GM18517 (cell line): ENCODE measurements around the gene TOR4A.

Experiments
- ATAC-seq: cut with Tn5 transposase; IDR thresholded peaks from one replicate; pipeline ENCODE4 v1.9.1; 2021; ENCODE audit warnings: mild to moderate bottlenecking, moderate library complexity; ENCODE audit not compliant: unreplicated experiment

The TOR4A gene

DNA sequence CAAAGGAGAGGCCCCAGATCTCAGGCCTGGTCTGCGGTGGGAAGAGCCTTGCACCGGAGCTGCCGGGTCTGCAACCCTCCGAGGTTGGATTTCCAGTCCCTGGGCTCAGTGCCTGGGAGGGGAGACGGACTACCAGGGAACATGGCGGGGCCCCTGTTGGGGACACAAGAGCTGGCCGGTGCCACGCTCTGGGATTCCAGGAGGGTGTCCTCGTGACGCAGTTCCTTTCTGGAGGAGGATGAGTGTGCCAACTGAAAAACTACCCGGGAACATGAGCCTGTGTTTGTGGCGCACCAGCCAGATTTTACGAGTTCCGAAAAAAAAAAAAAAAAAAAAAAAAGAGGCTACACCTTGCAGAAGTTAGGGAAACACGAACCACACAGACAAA is 15.6 kb downstream of the TOR4A start:
- no peak for ATAC-seq

DNA sequence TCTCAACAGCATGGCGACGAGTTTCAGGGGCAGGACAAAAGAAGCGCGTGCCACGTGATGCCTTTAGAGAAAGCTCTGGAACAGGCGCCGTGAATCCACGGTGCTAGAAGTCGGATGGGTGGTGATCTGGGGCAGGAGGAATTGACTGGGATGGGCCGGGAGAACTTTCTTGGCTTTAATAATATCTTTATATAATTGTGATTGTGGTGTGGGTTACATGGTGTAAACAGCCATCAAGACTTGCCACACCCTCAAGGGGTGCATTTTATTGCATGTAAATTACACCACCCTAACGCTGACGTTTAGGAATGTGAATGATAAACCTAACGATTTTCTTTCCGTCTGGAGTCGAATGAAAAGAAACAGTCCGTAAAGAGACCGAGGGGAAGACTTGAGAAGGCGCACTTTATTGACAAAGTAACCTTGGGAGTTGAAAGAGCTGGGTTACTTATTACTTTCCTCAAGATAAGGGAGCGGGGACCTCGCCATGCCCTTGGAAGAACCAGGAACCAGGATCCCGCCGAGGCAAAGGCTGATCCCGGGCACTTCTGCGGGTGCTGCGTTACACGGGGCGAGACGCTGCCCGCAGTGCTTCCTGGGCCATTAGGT is 16.1 kb downstream of the TOR4A start:
- ATAC-seq = no peak

DNA sequence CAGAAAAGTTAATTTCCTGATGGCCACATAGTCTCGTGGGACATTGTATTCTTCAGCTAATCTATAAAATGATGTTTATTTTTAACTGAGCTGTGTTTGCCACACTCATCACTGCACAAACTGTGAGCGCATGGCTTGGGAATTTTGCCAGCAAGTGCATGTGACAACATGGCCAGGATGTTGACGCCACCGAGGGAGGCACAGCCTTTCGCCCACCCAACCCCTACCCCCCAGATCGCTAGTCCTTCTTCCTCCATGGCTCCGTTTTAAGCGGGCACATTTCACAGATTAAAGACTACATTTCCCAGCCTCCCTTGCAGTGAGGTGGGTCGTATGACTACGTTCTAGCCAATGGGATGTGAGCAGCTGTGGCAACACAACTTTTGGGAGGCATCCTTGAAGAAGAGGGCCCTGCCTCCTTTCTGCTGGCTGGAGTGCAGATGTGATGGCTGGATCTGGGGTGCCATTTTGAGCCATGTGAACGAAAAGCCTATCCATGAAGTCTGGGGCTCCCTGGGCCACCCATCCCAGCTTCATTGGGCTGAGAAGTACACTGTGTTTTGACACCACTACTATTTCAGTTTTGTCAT is 16.7 kb downstream of the TOR4A start:
- no peak for ATAC-seq

GRCh38 chr9:137294681-137295237 is 17.2 kb downstream of the TOR4A start:
- ATAC-seq = no peak

DNA sequence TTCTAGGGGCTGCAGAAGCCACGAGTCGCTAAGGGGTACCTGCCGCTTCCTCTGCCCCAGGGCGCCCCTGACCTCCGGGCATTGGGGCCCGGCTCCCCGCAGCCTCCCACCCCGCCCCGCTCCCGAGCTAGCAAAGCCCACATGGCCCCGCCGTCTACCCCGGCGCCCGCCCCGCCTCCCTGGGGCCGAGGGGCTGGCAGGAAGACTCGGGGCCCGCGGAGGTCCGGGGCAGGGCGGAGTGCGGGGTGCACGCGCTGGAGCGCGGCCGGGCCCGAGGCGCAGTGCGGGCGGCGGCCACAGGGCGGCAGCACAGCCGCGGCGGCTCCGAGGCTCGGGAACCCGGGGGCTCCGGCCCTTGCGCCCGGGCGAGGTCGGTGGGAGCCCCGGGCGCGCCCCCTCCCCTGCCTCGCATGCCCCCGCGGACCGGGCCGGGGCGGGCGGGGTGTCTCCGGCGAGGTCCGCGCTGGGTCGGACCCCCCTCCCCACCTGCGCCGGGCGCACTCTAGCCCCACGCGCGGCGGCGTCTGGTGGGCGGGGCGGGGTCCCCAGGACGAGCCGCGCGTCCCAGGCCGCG is 17.8 kb downstream of the TOR4A start:
- ATAC-seq = no peak

DNA sequence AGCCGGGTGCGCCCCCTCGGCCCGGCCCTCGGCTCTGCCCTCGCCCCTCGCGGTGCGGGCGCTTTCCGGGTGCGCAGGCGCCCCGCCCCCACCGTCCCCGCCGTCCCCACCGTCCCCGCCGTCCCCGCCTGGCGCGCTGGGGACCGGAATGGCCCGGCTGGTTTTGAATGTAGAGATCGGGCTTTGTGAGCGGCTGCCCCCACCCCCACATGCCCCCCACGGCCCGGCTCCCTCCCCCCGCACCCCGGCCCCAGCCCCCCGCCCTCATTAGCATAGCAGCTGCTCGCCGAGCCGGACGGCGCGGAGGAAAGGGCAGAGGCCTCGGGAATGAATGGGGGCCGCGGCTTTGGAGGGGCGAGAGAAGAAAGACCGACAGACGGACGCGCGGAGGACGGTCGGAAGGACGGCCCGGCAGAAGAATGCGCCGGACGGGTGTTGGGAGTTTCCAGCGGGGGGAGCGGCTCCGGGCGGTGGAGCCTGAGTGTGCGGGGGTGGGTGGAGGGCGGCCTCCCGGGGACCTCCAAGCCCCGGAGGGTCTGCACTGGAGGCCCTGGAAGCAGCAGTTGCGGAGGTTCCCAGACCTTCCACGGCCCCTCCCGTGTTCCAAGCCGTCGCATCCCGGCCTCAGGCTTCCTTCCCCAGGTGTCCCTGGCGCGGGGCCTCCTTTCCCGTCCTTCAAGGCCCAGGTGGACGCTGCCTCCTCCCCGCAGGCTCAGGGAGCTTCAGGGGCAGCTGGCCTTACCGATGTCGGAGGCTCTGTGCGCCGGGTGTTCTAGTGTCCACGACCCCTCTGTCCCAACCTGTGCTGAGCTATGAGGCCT is 18.5 kb downstream of the TOR4A start:
- no peak for ATAC-seq

DNA sequence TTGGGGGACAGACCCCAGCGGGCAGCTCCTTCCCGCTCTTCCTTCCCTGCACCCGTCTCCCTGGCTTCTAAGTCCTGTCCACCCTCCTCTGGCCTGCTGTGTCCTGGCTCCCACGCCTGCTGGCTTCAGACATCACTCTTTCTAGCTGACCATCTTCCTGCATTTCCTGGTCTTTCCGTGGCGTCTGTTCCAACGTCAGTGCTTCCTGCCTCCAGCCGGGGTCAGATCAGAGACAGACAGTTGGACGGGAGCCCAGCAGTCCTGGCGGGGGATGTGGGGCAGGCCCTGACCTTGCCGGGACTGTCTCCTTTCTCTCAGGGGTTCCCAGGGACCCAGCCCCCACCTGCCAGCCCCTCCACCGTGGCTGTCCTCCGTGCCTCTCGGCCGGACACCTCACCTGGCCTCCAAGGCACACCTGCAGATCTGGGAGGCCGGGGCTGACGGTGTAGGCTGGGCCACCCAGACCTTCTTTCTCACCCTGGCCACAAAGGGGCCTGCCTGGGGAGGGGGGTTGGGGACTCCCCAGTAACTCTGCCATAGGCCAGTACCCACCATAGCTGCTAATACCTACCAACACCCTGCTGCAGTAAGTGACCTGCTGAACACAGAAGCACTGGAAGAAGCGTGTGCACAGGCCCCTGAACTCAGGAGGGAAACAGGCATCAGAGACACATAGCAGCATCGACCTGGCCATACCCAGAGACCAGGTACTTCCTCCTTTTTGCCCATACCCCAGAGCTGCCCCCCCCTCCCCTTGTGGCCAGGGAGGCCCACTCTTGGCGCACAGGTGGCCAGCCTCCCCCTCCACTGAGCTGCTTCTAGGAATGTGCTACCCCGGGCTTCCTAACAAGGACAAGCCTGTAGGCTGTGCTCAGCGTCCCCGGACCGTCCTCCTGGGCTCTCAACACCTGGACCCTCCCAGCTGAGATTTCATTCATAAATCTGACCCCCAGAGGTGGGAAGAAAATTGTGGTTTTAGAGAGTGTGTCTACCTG is 19.4 kb downstream of the TOR4A start:
- no peak for ATAC-seq

- ATAC-seq = no peak
Observed at GRCh38 chr9:137297966-137298365, 20.4 kb downstream of the TOR4A start.

GRCh38 chr9:137298401-137299202 is 21.1 kb downstream of the TOR4A start:
- no peak for ATAC-seq

DNA sequence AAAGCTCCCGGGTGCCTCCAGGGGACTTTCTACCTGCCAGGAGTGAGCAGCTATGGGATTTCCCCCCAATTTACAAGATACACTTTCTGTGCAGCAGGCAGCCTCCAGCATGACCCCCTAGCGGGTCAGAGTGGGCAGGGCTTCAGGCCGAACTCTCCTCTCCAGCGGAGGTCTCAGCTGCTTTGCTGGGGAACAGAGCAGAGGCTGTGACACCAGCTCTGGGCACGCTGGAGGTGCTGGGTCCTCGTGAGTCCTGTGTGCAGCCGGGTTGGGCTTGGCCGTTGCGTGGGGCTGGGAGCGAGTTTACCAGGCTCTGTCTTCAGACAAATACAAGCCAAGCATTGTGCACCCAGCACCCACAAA is 21.7 kb downstream of the TOR4A start:
- ATAC-seq = no peak

DNA sequence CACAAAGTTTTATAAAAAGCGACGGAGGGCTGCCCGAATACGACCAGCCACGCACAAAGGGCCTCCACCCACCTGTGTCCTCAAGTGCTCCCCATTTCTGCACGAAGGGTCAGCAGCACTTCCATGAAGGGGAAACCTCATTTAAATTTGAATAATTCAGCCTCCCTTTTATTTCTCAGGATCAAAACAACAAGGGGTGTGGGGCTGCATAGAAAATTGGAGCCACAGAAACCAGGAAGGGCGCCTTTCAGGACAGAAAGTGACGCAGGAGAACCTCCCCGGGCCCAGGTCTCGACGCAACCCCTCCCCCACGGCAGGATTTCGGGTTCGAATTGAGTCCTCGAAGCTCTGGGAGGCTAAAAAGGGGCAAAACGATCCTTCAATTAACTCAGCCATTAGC is 22.4 kb downstream of the TOR4A start:
- no peak for ATAC-seq

DNA sequence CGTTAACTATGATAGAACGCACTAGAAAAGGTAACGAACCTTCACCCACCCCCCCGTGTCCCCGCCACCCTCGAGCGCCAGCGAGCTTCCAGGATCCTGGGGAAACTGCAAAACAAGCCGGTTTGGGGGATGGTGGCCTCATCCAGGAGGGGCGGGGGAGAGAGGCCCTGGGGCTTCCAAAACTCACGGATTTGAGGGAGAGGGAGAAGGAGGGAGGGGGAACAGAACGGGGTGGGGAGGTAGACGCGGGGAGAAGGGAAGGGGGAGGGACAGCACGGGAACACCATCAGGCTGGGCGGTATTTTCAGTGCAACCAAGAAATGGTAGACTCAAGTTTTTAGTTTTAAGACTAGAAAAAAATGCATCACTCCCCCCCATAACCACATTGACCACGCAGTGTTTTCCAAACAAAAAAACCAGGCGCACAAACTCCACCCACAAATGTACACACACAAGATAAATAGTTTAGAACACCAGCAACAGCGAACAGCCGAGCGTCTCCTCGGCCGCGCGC is 23.1 kb downstream of the TOR4A start:
- ATAC-seq = no peak

GRCh38 chr9:137301081-137301947 is 23.8 kb downstream of the TOR4A start:
- ATAC-seq = no peak

- peak; percentile 62 for ATAC-seq
Observed at GRCh38 chr9:137302118-137302448, 24.6 kb downstream of the TOR4A start, which contains the start of gene NRARP. NRARP (minus strand) TSS chr9:137302271; CDS start chr9:137301928, 343 bp downstream.

GRCh38 chr9:137302449-137303150 is 25.1 kb downstream of the TOR4A start:
- peak; percentile 45 for ATAC-seq

DNA sequence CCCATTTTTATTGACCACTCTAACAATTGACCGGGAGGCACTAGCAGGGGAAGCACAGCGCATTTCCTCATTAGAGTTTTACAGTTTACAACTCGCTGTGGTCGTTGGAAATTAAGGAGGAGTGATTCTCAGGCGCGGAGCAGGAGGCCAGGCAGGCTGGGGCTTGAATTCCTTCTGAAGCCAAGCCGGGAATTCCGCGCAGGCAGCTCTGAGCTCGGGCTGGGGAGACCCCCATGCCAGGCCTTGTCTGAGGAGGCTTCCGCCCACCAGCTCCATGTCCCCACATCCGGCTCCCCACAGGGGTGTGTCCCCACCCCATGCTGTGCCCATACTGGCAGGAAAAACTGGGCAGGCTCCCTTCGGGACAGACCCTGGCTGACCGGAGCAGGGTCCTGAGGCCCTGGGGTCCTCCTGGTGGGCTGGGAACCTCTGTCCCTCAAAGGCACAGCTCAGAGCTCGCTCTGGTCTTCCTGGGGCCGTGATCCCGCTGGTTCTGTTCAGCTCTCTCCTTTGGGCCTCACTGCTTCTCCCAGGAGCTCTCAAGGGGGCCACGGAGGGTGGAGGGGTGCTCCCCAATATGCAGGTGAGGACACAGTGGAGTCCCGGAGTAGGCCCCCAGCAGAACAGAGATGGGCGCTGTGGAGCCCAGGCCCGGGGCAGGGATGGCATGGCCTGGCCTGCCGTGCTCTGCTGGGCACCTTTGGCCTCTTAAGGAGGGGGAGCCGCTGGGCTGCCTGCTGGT is 25.8 kb downstream of the TOR4A start:
- ATAC-seq = no peak

GRCh38 chr9:137303893-137304382 is 26.4 kb downstream of the TOR4A start:
- ATAC-seq = no peak
